HG02759 (cell line): ENCODE data around the gene KCNQ1.

Experiments used
- ATAC-seq: cut with Tn5 transposase; IDR thresholded peaks from one replicate; pipeline ENCODE4 v1.9.1; 2021; ENCODE audit warnings: mild to moderate bottlenecking, moderate library complexity; ENCODE audit not compliant: unreplicated experiment

KCNQ1 gene

GRCh38 chr11:2672553-2673249, 227.9 kb downstream of the KCNQ1 start:
- ATAC-seq, result no peak

GRCh38 chr11:2673250-2673610, 228.4 kb downstream of the KCNQ1 start:
- ATAC-seq, result no peak

DNA sequence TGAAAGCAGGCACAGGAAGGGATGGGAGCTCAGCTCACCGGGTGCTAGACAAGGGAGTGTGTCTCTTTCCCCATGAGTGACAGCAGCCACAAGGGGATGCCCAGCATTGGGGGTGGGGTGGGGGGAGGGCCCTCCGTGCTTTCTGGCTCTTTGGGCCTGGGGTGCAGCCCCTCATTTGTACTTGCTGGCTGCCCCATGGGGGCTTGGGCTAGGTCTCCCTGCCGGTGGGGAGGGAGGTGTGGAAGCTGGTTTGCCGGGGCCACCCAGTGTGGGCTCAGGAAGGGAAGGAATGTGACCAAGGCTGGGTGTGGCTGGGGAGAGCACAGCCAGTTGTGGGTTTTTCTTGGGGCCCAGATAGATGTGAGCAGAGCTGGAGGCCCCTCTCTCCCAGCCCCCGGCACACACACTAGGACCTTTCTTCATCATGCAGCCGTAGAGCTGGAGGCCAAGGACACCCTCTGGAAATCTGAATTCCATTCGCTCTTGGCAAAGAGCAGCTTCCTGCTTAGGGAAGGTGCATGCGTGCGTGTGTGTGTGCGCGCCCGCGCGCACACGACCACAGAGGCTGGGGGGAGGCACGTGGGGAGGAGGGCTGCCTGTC, 229.2 kb downstream of the KCNQ1 start:
- no peak for ATAC-seq

- no peak for ATAC-seq
Measured at GRCh38 chr11:2674658-2675131, 229.9 kb downstream of the KCNQ1 start.

- ATAC-seq, result no peak
Measured at GRCh38 chr11:2675540-2675939, 230.7 kb downstream of the KCNQ1 start.

DNA sequence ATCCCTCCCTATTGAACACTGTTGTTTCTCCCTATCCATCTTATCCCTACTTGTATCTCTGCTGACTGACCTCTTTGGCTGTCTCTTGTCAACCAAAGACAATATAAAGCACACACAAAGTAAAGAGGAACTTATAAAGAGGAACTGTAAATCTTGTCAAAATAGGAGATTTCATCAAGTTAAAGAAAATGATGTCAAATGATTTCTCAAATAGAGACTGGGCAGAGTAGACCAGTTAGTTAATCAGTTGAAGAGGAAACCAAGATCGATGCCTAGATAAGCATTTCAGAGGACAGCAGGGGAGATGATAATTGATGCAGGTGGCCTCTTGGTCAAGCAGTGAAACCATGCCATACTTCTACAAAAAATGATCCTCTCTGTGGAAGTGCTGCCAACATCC, 232.3 kb downstream of the KCNQ1 start:
- no peak for ATAC-seq

DNA sequence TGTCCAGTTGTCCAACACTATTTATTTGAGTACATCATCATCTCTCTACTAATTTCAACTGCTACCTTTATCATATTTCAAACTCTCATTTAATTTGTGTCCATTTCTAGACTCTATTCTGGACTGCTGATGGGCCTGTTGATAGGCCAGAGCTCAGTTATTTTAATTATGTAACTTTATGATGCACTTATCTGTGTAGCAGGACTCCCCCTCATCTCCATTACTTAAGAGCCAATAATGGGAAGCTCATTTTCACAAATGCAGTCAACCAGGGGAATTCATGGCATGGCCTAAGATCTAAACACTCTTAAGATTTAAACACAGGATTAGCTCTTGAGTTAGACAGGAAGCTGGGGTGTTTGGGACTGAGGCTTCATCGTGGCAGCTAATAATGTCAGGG, 233.6 kb downstream of the KCNQ1 start:
- ATAC-seq, result no peak

DNA sequence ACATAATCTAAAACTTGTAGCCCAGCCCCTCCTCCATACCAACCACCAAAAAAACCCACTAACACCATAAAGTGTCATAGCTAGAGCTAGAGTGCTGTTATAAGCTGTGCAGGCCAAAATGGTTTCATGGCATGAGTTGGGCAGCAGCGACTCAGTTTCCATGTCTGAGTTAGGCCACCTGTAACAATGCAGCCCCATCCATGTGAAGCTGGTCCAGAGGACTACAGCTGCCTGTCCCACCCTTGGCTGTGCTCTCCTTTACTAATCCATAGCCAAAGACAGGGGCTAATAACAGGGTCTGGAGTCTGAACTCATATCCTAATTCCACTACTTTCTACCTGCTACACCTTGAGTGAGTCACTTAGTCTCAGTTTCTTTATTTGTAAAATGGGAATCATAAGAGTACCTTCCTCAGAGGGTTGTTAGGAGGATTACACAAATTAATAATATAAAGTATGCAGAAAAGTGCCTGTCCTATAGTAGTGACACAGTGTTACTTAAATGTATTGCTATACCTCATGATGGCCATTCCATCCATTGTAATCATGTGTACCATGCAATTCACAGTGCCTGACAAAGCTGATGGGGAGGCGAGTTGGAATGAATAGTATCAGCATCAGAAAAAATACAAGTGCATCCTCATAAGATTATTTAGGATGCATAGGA, 234.3 kb downstream of the KCNQ1 start:
- ATAC-seq, result no peak

GRCh38 chr11:2681408-2682145, 236.8 kb downstream of the KCNQ1 start:
- no peak for ATAC-seq

DNA sequence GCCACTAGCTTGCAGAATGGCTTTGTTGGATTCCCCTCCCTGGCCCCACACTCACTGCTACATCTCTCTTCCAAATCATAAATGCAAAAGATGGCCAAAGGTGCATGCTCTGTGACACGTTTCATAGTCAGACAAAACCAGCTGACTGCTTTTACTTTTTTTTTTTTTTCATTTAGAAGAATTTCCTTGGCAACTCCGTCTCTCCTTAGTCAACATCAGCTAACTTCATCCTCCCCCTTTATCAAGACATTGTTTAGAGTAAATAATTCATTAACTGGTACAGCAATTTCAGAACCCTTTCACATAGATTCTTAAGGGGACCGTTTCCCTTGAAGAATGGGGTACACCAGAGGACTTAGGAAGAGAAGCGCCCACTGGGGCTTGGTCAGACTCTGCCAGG, 239.0 kb downstream of the KCNQ1 start:
- no peak for ATAC-seq

- no peak for ATAC-seq
Measured at GRCh38 chr11:2684581-2684980, 239.8 kb downstream of the KCNQ1 start.

- ATAC-seq, result no peak
Measured at GRCh38 chr11:2685051-2685450, 240.2 kb downstream of the KCNQ1 start.

DNA sequence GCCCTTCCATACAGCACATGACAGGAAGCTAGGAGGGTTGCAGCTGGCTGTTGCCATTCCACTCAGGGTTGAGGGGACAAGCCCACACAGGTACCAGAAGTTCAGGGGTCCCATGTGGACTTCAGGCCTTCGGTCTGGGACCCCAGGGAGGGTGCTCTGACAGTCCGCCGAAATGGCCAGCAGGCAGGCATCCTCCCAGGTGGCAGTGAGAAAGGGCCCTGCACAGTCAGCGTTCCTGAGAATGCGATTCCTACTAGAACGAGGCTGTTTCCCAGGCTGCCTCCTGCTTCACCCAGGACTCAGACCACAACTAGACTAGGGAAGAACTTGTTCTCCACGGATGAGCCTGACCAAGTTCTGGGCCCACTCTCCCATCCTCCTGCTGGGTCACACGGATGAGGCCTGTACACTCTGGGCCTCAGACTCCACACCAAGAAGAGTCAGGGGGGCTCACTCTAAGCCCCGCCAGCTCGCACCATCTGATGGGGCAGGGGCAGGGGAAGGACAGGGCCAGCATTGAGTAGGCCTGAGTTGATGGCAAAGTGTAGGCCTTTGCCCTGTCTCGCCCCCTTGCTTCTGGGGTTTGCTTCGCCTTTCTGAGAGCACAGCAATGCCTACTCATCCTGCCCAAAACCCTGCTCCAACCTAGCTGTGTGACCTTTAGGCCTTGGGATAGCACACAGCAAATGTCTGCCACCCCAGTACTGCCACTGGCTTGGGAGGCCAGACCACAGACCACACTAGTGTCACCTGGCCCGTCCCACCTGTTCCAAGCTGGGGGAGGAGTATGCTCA, 241.0 kb downstream of the KCNQ1 start:
- no peak for ATAC-seq

DNA sequence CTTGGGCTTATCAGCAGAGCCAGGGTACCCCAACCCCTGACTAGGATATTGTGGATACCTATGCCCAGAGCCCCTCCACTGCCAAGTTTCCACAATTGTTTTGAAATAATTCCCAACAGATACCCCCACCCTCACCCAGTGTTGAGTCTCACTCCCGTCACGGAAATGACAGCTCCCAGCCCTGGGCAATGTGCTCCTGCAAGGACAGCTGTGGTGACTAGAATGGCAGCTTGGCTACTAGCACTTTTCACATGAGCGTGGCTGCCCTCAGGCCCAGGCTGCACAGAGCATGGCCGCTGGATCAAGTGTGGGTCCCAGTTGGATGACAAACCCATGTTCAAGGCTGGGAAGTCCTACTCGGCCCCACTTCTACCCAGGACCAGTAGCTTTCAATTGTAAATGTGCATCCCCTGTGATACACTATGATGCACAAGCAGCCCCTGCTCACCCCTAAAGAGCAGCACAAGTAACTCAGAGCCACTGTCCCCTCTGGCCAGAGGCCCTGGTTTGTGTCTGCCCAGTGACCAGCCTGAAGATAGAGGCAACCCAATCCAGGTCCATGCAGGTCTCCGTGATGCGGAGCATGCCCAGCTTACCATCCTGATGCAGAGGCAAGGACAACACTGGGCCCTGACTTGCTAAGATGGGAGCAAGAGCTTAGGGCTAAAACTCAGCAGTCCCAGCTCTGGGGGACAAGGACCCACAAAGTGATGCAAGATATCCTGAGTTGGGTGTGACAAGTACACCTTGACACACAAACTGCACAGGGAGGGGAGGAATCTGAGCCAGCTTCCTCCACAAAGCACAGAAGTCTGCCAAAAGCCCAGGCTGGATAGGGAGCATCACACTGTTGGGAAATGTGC, 241.8 kb downstream of the KCNQ1 start:
- no peak for ATAC-seq

DNA sequence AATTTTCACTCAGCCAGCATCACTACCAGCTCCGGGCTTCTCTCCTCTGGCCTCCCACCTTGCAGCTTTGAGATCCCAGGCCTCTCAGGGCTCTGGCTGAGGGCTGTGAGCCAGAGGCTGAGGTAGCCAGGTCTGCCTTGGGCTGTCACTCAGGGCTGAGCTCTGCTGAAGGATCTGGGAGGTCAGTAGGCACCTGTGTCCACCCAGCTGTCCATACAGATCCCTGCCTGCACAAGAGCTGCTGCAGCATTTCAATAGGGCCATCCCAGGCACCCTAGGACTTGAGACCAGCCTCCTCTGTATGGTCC, 242.4 kb downstream of the KCNQ1 start:
- no peak for ATAC-seq

DNA sequence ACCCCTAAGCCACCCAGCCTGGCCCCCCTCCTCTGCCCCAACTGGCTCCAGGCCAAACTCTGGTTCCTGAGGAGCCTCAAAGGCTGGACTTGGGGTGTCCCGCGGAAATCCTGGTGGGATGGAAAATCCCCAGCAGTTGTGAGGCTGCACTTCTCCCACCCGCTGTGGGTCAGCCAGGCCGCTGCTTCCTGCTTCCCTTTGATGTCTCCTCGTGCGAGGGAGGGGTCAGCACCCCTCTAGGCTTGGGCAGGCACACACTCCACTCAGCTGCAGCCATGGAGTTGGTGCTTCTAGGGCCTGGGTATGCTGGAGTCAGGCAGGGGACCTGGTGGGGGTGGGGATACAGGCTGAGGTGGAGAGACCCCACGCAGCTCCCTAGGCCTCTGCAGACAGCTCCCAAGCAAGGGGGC, 243.0 kb downstream of the KCNQ1 start:
- ATAC-seq, result no peak

DNA sequence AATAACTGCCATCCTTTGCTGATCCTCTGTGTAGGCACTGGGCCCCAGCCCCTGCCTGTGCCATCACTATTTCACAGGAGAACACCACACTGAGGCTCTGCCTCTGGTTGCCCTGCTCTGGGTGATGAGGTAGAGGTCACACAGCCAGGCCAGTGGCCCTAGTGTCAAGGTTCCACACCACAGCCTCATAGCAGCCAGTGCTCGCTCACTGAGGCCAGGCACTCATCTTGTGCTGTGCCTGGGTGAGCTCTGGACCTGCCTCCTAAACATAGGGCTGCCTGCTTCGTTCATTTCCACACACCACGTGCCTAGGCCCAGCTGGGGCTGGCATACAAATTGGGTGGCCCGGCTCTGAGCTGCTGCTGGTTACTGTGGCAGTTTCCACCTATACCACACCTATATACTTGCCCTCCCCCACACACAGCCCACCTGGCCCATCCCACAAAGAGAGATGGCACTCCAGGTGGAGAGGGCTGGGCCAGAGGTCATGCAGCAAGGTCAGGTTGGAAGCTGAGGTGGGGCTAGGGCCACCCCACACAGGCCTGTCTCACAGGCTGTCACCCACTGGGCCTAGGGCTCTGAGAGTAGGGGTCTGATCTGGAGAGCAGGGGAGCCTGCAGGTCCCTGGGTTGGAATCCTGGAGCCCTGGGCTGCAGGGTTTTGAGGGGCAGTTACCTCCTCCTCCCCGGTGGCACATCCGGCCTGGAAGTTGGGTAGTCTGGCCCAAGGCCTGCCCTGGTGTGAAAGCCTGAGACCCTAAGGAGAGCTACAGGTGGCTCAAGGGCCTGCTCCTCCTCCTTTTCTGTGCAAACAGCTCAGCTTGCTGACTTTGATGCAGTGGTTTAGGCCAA, 243.8 kb downstream of the KCNQ1 start:
- ATAC-seq, result no peak

DNA sequence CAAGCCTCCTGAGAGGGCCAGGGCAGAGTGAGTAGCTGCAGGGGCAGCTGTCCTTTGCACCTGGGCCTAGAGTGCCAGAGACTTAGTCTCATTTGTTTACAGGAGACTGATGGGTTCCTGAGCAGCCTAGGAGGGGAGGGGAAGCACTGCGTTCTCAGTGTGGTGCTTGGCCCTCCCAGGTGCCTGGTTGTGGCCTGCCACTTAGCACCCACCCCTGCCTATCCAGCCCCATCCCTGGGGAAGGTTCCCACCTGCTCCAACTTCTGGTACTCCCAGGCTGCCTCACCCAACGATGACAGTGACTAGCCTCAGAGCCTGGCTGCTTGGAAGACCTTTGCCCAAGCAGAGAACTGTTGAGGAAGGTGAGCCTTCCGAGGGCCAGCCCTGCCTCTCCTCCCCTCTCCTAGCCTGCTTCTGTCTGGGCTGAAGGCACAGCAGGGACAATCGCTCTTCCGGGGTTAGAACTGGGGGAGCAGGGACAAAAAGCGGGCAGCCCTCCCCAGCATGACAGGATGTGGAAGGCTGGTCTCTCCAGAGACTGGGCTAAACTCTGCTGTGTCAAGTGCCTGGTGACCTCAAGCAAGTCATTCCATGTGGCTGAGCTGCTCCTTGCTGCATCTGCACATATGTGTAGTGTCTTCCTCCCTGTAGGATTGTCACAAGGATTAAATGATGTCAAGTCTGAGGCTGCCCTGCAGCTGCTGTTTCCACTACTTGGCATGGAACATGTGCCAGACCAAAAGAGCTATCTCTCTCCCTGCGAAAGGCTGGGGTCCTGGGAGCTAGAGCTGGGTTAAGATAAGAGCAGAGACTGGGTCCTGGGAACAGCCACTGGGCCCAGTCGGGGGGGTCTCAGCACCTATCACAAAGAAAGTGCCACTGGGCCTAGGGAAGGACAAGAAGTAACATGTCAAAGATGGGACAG, 245.1 kb downstream of the KCNQ1 start:
- no peak for ATAC-seq
